D341Med (cell line): Measurements from ENCODE around the gene FOSL2.

Experiments used
- DNase-seq: peaks from one replicate; pipeline ENCODE4 v3.0.0; 2012; ENCODE audit warnings: low spot score

FOSL2 gene

GRCh38 chr2:28397043-28397381 lies 4.4 kb downstream of the FOSL2 start:
- DNase-seq: no peak

DNA sequence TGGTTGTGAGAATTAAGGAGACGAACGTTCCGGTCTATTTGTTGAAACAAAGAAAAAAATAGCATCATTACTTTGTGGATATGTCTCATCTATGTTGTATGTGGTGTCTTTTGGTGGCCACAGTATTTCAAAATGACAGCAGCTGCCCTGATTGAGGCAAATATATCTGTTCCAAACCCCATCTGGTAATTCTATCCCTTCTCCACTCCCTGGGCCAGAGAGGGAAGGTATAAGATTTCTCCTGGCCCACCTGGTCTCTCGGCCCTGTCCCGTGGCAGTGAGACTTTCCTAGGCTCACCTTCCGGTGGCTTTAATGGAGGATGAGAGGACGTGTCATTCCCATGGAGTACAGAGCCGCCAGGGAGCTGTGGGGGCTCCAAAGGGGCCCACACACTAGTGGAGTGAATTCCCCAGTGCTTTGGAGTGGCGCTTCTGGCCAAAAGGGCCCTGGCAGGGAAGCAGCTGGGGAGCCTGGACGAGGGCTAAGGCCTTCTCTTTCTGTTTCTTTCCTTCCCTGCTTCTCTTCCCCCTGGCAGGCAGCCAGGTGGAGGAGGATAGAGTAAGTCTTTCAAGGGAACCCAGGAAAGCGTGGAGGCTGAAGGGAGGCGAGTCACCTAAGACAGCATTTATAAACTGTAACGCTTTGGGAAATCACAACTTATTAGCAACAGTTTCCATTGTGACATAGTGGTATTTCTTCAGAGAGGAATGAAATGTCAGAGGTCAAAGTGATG lies 5.6 kb downstream of the FOSL2 start:
- no peak for DNase-seq

DNA sequence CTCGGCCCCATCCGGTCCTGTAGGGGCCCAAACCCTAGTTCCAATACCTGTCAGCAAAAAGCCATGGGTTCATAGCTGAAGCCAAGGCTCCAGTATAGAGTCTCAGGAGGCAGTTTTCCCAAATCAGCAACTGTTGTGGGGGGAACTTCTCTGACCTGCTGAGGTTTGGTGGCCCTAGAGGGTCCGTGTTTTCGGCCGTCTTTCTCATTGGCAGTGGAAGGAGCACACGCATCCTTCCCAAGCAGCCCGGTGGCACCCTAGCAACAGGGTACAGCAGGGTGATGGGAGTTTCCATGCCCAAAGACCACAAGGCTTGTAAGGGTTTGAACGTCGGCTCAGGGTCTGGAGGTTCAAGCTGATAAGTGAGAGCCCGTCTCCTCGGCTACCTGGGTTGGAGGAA lies 6.6 kb downstream of the FOSL2 start:
- no peak for DNase-seq

- DNase-seq: no peak
These were observed 7.3 kb downstream of the FOSL2 start for GRCh38 chr2:28399956-28400355.

DNA sequence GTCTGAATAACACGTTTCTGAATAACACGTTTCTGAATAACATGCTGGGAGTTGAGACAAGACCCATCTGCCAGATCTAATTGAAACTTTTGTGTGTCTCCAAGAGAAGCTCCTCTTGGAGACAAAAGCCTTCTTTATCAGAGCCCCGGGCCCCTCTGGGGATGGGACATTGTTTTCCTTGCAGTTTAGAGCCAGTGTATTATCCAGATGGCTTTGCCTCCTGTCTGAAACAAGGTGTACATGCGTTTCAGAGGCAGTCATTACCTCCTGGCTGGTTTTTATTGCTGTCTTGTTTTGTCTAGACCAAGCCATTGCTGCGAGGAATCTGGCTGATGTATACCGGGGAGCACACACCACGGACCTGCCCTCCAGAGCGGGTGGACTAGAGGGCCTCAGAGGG lies 7.8 kb downstream of the FOSL2 start:
- no peak for DNase-seq

DNA sequence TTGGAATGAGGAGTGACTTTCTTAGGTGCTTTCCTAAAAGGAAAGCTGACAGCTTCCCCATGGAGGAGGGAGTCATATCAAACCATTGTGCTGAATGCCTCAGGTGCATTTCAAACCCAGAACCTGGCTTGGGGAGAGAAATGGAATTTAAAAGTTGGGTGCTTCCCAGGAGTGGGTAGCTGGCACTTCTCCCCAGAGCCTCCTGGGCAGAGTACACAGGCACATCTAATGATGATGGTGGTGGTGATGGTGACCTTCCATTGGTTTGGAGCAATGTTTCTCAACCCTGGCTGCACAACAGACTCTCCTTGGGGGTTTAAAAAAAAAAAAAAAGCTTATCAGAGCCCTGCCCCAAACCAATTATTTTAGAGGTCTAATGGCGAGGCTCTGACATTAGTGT lies 8.3 kb downstream of the FOSL2 start:
- no peak for DNase-seq

- DNase-seq: no peak
These were observed 8.8 kb downstream of the FOSL2 start for GRCh38 chr2:28401411-28401810.

DNA sequence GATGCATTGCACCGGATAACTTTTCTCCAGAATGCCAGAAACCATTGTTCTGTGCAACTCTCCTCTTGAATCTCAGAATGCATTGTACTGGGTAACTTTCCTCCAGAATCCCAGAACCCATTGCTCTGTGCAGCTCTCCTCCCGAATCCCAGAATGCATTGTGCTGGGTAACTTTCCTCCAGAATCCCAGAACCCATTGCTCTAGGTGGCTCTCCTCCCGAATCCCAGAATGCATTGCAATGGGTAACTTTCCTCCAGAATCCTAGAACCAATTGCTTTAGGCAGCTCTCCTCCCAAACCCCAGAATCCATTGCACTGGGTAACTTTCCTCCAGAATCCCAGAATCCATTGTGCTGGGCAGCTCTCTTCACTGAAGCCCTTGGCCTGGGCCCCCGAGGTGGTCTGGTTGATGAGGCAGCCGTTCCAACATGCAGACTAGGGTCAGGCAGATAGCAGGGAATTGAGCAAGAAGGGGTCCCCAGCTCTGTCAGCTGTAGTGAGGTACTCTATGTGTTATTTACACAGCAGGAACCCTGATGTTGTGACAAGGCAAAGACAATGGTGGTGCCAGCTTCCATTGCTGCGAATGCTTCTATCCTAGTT lies 9.4 kb downstream of the FOSL2 start:
- no peak for DNase-seq

- no peak for DNase-seq
These were observed 10.8 kb downstream of the FOSL2 start for GRCh38 chr2:28403370-28403956.

DNA sequence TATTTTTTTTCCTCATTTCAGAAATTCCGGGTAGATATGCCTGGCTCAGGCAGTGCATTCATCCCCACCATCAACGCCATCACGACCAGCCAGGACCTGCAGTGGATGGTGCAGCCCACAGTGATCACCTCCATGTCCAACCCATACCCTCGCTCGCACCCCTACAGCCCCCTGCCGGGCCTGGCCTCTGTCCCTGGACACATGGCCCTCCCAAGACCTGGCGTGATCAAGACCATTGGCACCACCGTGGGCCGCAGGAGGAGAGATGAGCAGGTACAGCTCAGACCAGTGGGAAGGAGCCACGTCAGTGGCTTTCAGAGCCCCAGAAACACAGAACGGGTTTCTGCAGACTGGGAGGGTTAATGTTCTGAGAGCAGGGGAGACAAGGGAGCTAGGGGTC lies 11.4 kb downstream of the FOSL2 start:
- no peak for DNase-seq

DNA sequence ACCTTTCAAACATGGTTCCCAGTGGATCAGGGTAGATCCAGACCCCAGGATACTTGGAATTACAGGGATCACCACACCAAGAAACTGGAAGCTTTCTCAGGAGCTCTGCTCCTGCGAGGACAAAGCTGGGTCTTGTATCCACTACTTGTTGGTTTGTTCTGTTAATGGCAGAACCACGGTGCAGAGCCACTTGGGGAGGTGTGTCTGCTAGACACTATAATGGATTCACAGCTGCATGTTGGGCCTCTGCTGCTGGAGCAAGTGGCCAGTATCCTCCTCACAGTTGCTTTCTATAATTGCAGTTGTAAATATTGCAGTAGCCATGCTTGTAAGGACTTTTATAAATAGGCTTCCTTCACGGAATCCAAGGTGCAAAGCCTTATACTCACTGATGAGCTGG lies 12.9 kb downstream of the FOSL2 start:
- DNase-seq: no peak

DNA sequence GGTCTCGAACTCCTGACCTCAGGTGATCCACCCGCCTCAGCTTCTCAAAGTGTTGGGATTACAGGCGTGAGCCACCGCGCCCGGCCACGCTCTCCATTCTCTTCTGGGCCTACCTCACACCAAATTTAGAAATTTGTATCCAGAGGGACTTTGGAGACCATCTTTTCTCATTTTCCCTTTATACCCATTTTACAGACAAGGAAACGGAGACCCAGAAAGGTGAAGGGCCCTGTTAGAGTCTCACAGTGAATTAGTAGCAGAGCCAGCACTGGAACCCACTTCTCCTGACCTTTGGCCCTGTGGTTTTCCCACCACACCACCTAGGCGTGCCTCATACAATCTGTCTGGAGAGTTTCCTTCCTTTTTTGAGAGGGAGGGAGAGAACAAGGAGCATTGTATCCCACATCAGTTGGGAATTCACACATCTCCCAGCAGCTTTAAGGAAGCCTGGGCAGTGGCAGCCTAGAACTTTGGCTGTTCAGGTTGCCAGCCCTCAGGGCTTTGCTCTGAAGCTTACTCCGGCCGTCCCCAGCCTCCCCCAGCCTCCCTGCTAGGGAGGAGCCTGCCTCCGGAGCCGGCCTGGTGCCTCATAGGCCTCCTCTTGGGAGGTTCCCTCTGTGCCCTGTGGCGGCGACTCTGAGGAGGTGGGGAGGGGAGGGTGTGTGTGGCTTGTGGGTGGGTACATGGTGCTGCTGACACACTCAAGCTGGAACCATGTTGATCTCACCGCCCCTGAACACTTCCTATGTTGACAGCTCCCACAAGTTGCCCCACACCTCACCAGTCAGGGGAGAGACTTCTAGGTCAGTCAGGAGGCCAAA lies 13.8 kb downstream of the FOSL2 start:
- DNase-seq: no peak

GRCh38 chr2:28407131-28407975 lies 14.7 kb downstream of the FOSL2 start:
- no peak for DNase-seq

GRCh38 chr2:28407976-28408690 lies 15.5 kb downstream of the FOSL2 start:
- no peak for DNase-seq

DNA sequence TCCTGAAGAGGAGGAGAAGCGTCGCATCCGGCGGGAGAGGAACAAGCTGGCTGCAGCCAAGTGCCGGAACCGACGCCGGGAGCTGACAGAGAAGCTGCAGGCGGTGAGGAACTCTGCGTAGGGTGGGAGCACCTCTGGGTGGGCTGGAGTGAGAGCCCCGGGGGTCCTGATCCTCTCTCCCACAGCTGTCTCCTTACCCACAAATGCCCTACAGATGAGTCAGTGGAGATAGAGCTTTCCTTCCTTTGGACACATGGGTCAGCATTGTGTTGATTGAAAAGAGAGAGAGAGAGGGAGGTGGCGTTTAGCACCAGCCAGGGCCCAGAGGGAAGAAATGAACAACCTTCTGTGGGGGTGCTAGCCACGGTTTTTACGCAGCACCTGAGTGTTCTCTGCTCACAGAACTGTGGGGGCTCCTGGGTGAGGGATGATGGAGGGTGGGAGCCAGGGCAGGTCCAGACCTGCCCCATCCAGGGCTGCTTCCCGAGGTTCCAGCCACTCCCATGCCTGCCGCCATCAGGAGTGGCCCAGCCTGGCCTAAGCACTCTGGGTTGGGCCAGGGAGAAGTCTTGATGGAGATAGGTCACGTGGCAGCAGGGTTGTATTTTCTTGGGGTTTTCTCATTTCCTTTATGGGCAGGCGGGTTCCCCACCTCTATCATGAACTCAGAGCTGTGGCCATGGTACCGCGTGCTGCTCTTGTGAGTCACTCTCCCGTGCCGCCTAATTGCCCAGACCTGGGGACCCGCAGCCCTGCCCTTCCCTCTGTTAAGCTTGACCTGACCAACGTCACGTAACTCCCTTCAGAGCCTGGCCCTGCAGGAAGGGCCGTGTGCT lies 16.3 kb downstream of the FOSL2 start:
- DNase-seq: no peak

- no peak for DNase-seq
These were observed 18.6 kb downstream of the FOSL2 start for GRCh38 chr2:28411166-28411755.

DNA sequence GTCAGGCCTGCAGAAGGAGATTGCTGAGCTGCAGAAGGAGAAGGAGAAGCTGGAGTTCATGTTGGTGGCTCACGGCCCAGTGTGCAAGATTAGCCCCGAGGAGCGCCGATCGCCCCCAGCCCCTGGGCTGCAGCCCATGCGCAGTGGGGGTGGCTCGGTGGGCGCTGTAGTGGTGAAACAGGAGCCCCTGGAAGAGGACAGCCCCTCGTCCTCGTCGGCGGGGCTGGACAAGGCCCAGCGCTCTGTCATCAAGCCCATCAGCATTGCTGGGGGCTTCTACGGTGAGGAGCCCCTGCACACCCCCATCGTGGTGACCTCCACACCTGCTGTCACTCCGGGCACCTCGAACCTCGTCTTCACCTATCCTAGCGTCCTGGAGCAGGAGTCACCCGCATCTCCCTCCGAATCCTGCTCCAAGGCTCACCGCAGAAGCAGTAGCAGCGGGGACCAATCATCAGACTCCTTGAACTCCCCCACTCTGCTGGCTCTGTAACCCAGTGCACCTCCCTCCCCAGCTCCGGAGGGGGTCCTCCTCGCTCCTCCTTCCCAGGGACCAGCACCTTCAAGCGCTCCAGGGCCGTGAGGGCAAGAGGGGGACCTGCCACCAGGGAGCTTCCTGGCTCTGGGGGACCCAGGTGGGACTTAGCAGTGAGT lies 19.4 kb downstream of the FOSL2 start:
- no peak for DNase-seq

DNA sequence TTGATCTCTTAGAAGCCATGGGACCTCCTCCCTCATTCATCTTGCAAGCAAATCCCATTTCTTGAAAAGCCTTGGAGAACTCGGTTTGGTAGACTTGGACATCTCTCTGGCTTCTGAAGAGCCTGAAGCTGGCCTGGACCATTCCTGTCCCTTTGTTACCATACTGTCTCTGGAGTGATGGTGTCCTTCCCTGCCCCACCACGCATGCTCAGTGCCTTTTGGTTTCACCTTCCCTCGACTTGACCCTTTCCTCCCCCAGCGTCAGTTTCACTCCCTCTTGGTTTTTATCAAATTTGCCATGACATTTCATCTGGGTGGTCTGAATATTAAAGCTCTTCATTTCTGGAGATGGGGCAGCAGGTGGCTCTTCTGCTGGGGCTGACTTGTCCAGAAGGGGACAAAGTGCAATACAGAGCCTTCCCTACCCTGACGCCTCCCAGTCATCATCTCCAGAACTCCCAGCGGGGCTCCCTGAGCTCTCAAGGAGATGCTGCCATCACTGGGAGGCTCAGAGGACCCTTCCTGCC lies 20.0 kb downstream of the FOSL2 start:
- DNase-seq: no peak
